Neural progenitor cell (in vitro differentiated cells): ENCODE measurements around the gene IL23R.

Experiments used
- CTCF ChIP-seq: fragments of 200-600 bp; sonication (generic); IDR thresholded peaks from 2 replicates; pipeline ENCODE4 v1.5.1; 2017; ENCODE audit warnings: antibody characterized with exemption, mild to moderate bottlenecking
- EZH2 ChIP-seq: fragments of 200-600 bp; sonication (generic); IDR thresholded peaks from 2 replicates; pipeline ENCODE4 v1.6.1; 2017; ENCODE audit warnings: antibody characterized with exemption, mild to moderate bottlenecking, moderate library complexity
- EZH2phosphoT487 ChIP-seq: fragments of 200-600 bp; sonication (generic); IDR thresholded peaks from 2 replicates; pipeline ENCODE4 v1.6.1; 2017; ENCODE audit warnings: antibody characterized with exemption

- peak; percentile 13 for TF ChIP-seq CTCF
- TF ChIP-seq EZH2, result no peak
- no peak for TF ChIP-seq EZH2phosphoT487
These were observed 132.5 kb downstream of the IL23R start for GRCh38 chr1:67298762-67299161.
